ENCODE data around the gene RPS15.
"Not testable (repeated sequence)": the region's sequence is repeated elsewhere in the genome, so short reads cannot be mapped to it uniquely, and the experiment has no call there.

The RPS15 gene

DNA sequence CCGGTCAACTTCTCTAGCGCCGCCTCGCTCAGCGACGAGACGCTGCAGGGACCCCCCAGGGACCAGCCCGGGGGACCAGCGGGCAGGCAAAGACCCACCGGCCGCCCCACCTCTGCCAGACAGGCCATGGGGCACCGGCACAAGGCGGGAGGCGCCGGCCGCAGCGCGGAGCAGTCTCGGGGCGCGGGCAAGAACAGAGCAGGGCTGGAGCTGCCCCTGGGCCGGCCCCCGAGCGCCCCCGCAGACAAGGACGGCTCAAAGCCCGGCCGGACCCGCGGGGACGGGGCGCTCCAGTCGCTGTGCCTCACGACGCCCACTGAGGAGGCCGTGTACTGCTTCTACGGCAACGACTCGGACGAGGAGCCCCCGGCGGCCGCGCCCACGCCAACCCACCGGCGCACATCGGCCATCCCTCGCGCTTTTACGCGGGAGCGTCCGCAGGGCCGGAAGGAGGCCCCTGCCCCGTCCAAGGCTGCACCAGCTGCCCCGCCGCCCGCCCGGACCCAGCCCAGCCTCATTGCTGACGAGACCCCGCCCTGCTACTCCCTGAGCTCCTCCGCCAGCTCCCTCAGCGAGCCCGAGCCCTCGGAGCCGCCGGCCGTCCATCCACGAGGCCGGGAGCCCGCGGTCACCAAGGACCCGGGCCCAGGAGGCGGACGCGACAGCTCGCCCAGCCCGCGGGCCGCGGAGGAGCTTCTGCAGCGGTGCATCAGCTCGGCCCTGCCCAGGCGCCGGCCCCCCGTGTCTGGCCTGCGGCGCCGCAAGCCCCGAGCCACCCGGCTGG, 29.5 kb downstream of the RPS15 start:
- peak; percentile 55 for DNase-seq

DNA sequence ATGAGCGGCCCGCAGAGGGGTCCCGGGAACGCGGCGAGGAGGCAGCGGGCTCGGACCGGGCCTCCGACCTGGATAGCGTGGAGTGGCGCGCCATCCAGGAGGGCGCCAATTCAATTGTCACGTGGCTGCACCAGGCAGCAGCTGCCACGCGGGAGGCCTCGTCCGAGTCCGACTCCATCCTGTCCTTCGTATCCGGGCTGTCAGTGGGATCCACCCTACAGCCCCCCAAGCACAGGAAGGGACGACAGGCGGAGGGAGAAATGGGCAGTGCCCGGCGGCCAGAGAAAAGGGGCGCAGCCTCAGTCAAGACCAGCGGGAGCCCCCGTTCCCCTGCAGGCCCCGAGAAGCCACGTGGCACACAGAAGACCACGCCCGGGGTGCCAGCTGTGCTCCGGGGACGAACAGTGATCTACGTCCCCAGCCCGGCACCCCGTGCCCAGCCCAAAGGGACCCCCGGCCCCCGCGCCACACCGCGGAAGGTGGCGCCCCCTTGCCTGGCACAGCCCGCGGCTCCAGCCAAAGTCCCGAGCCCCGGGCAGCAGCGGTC, 30.2 kb downstream of the RPS15 start:
- peak; percentile 56 for DNase-seq

DNA sequence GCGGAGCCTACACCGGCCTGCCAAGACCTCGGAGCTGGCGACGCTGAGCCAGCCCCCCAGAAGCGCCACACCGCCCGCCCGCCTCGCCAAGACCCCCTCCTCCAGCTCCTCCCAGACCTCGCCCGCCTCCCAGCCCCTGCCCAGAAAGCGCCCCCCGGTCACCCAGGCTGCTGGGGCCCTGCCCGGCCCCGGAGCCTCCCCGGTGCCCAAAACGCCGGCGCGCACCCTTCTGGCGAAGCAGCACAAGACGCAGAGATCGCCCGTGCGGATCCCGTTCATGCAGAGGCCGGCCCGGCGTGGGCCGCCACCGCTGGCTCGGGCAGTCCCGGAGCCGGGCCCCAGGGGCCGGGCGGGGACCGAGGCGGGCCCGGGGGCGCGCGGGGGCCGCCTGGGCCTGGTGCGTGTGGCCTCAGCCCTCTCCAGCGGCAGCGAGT, 30.6 kb downstream of the RPS15 start:
- no peak for DNase-seq

DNA sequence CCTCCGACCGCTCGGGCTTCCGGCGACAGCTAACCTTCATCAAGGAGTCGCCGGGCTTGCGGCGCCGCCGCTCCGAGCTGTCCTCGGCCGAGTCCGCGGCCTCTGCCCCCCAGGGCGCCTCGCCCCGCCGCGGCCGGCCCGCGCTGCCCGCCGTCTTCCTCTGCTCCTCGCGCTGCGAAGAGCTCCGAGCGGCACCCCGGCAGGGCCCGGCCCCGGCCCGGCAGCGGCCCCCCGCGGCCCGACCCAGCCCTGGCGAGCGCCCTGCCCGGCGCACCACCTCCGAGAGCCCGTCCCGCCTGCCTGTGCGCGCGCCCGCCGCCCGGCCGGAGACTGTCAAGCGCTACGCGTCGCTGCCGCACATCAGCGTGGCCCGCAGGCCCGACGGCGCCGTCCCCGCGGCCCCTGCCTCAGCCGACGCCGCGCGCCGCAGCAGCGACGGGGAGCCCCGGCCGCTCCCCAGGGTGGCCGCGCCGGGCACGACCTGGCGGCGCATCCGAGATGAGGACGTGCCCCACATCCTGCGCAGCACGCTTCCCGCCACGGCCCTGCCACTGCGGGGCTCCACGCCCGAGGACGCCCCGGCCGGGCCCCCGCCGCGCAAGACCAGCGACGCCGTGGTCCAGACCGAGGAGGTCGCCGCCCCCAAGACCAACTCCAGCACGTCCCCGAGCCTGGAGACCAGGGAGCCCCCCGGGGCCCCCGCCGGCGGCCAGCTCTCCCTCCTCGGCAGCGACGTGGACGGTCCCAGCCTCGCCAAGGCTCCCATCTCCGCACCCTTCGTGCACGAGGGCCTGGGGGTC, 31.3 kb downstream of the RPS15 start:
- DNase-seq: no peak

DNA sequence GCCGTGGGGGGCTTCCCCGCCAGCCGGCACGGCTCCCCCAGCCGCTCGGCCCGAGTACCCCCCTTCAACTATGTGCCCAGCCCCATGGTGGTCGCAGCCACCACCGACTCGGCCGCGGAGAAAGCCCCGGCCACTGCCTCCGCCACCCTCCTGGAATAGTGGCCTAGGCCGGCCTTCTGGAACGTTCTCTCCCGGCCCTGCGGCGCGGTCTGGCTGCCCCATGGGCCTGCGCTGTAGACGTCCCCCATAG, 31.8 kb downstream of the RPS15 start:
- DNase-seq: no peak

DNA sequence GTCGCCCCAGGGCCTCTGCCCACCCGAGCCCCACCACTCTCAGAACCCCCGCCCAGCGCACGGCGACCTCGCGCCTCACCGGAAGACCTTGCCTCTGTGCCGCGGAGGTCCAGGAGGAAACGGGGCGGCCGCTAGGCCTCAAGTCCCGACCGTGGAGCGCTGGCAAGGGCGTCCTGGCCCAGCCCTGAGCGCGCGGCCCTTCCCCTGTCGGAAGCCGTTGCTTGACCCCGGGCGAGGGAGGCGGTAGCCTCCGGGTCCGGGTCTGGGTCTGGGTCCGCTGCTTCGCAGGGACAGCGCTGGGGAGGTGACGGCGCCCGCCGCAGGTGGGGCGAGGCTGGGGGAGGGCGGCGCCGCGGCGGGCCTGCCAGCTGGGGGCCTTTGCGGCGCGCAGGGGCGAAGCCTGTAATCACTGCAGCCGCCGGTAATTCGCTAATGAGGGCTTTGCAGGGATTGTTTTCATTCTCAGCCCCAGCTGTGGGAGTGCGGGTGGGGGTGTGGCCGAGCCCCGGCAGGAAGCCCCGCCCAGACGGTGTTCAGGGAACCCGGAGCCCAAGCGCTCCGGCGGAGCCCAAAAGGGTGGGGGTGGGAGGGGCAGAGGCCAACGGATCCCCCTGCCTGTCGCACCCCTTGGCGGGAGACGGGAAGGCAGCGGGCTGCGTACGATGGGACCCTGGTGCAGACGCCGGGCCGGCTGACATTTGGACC, 32.3 kb downstream of the RPS15 start:
- peak; percentile 63 for DNase-seq

DNA sequence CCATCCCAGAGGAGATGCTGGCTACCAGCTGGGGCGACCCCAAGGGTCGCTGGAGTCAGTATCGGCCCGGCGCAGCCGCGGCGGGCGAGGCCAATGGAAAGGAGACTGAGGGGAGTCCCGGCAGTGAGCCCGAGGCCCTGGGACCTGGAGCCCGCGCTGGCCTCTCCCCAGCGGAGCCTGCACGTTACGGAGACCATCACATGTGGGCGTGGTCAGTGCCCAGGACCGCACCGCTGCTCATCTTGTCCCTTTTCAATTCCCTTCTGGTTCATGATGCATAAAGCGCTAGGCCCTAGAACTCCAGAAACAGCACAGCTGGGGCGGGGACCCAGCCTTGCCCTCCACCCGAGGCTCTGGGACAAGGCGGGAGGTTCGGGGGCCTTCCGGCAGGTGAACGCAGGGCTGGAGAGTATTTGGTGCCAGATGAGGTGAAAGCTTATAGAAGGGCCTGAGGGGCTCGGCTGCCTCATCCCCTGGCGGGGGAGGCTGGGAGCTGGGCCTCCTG, 32.9 kb downstream of the RPS15 start:
- peak; percentile 64 for DNase-seq

DNA sequence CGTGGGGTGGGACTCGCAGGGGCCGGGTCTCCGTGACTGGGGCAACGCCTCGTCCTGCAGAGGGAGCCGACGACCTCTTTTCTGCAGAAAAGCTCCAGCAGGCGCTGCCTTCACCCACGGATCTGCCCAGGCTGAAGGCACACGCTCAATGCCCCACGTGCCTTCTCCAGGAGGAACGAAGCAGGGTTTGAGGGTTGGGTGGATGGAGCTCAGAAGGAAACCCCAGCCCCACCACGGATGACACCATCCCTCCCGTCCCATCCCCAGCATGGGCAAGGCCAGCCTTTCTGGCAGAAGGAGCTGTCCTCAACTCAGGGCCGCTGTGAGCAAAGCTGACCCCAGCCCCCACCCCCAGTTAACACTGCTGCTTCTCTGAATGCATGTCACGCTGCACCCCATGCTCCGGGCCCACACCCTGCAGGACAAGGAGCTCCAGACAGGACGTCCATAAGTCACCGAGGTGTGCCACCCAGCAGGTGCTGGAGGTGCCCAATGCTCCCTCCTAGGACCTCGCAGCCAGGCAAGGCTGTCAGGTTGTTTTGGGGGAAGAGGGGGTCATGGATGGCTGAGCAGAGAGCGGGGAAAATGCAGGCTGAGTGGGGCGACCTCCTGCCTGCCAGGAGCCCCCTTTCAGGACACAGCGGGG, 33.4 kb downstream of the RPS15 start:
- no peak for DNase-seq

DNA sequence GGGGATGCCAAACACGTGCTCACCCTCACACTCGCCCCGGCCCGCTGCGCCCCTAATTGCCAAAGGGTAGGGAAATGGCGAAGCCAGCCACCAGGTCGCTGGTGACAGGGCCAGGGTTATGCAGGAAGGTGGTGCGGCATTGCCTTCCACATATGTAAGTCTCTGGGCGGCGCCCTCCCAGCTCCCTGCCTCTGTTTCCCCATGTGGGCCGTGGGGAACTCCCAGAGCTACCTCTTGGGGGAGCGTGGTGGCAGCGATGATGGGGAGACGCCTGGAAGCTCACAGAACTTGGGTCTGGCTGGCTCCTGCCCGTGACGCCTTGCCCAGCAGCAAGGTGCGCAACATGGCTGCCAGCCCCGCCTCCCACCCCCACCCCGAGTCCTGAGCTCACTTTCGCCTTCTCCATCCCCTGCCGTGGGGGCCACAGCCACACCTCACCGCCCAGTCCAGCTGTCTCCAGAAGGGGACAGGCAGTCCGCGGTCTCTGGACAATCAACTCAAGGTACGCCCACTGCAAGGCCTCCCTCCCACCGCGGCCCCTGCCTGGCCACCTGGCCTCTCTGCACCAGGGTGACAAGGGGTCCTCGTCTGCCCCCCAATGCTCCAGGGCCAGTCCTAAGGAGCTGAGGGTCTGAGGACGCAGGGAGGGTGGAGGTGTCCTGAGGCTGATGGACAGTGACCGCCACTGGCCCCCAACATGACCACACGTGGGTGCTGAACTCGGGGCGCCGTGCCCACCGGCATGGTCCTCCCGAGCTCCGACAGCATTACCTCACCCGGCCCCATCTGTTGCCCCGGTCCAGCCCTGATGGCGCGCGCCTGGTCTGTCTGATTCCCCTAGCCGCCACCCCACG, 34.3 kb downstream of the RPS15 start:
- no peak for DNase-seq

DNA sequence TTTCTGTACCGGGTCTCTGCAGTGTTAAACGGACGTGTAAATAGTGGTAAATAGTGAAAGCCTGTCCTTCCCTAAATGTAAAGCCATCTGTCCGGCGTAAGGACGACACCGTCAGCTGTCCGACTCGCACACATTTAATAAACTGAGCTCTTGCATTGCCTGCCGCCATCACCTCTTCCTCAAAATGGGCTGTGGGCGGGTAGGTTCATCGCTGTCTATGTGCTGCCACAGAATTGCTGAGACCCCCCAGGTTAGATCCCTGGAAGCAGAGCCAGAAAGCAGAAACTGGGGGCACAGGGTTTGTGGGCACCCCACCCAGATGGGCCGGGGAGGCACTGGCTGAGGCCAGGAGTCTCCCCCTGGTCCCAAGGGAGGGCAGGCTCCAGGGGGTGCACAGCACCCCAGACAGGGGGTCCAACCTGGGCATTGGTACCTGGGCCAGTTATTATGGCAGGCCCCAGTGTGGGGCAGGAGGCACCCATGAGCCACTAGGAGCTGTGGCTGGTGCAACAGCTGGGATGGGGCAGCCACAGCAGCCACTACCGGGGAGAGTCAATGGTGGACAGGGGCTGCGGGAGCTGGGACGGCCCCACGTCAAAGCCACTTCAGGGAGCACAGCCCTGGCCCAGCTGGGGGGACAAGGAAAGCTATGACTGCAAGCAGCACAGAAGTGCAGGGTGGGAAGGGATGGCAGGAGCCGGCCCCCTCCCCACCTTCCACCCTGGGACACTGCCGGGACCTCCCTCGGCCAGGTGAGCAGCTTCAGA, 35.1 kb downstream of the RPS15 start:
- DNase-seq: no peak

DNA sequence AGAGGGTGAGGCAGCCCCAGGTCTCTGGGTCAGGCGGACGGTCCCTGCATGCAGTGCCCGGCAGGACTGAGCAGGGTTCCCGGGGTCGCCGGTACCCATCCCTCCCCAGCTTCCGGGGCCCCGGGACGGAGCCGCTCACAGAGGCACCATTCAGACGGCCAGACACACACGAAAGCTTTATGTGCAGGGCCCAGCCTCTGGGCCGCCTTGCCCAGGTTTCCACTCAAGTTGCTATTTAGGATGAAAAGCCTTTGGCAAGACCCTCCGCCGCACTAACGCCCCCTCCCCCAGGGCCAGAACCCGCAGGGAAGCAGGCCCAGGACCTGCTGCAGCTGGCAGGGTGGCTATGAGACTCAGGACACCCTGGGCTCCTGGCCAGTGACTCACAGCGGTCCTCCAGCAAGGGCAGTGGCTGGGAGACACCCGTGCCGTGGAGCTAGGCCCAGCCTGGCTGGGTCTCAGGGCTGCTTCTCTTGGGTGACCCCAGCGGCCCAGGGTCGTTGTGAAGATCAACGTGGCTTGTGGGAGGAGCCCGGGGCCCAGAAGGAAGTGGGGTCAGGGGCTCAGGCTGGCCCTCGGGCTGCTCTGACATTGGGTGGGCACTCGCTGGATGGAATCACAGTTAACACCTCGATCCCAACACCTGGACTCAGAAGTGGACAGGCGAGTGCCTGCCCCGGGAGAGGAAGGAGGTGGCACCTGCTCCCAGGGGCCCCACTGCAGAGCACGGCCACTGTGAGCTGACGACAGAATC, 36.0 kb downstream of the RPS15 start:
- no peak for DNase-seq

DNA sequence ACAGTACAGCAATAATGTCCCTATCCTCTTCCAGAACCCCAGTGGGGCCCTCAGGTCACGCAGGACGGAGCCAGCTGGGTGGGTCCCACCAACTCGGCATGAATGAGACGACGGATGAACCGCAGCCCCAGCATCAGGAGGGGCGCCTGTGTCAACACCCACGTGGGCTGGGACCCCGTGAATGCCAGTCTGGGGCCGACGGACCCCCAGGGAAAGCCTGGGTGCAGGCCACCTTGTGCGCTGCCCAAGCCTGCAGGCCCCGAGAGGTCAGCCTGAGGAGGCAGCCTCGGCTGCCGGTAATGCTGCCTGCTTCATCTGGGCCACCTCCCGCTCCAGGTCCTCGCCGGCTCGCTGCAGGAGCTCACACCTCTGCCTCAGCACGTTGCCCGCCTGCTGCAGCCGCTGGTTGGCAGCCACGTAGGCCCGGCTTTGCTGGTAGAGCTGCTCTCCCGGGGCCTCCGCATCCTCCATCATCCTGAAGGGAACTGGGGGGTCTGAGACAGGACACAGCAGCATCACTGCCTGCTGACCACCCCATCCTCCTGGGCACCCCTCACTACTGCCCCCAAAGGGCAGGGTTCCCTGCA, 36.7 kb downstream of the RPS15 start:
- DNase-seq: no peak

DNA sequence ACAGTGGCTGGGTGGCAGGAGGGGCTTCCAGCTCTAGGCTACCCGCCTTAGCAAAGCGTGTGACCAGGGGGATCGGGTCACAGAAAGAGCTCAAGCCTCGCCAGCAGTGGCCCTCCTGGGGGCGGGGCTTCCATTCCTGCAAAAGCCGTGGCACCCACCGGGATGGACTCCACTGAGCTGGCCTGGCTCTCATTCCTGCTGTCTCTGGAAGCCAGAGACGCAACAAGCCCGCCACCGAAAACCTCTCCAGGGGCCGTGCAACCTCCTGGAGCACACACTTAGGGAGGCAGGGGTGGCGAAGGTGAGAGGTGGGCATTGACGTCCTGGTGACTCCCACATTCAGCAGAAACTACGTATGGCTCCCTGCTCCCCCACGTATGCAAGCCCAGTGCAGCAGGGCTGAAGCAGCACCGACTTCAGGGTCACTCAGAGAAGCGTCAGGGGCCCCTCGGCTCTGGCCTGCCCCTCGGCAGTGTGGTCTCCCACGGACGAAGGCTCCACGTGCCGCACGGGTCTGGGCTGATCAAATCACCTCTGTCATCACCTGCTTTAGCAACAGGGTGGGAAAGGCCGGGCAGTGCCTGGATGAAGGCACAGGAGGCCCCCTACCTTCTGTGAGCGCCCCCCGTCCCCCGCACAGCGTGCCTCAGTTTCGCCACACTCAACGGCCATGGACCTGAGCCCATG, 37.7 kb downstream of the RPS15 start:
- no peak for DNase-seq

DNA sequence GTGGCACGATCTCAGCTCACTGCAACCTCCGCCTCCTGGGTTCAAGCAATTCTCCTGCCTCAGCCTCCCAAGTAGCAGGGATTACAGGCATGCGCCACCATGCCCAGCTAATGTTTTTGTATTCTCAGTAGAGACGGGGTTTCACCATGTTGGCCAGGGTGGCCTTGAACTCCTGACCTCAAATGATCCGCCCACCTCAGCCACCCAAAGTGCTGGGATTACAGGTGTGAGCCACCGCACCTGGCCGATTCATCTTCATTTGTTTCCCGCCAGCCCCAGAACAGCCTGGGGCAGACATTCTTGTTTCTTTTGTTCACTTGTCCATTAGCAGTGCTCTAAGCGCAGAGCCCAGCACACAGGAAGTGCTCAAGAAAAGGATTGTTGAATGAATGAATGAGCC, 38.9 kb downstream of the RPS15 start:
- not testable (repeated sequence) for DNase-seq

DNA sequence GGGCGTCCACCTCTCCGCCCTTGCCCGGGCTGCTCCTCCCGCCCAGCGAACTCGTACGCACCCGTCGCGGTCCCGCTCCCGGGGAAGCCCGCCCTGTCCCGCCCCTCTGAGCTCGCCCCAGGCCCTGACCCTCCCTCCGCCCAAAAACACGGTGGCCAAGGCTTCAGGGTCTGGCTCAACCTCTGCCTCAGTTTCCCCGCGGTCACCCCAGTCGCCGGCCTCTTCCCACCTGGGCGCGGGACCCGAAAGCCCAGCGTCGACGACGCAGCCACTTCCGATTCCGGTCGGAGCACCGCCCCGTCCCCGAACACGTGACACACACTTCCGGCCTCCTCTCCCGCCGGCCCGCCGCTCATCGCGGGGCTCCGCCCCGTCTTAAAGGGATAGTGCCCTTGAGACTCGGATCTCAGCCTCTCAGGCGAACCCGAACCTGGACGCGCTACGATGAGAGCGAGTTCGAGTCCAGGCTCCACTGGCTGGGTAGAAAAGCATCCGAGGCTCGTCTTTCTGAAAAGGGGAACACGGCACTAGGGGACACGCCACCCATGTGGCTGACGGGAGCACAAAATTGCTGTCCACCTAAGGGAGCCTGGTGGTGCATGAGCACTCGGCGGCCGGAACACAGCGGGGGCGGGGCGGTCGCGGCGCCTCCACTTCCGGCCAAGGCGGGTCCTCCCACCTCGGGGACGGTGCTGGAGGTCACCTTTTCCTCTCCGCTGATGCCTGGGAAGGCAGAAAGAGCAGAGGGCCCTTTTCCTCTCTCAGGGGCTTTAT, 40.9 kb downstream of the RPS15 start, which contains the start of gene C19orf25:
Gene C19orf25, minus strand, starts transcription at position 282 of the 774 bp plus-strand sequence. CDS start 312 bp downstream, outside the sequence.
- DNase-seq: peak; percentile 91

DNA sequence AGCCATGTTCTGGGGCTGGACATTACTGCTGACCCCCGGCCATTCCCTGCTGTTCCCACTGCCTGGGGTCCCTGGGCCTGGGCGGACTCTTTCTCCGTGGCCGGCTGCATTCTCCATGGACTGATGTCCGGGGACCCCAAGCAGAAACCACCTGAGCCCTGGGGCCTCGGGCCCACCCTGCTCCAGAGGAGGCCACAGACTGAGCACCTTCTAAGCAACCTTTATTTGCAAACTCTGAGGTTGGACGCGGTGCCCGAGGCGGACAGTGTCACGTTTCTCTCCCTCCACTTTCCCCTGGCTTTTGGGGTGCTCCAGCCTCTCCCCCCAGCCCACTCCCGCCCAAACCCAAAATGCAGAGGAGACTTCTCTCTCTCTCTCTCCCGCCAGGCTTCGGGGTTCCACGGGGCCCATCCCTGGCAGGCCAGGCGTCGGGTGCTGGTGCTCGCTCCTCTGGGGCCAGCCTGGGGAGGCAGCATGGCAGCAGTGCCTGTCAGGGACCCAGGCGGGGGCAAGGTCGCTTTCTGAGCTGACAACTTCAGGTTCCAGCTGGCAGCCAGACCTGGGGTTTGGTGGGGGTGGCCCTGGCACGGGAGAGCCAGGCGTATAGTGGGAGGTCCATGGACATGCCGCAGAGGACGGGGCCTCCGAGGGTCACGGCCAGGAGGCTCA, 43.2 kb downstream of the RPS15 start:
- DNase-seq: no peak

DNA sequence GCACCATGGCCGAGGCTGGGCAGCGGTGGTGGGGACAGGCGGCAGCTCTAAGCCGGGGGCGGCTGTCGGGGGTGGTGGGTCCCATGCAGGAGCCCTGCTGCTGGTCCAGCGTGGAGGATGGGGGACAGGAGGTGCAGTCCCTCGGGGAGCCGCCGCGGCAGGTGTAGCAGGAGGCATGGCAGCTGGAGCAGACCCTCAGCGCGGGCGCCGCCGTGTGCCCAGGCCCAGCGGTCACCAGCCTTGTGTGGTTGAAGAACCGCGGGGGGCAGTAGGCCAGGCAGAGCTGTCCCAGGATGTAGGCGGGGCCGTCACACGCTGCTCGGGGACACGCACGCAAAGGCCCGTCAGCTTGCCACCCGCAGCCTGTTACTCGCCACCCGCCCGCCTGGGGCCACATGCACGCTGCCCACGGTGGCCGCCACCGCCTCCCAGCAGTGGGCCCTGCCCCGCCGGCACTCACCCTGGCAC, 43.7 kb downstream of the RPS15 start:
- no peak for DNase-seq

Measured in right kidney (tissue), 1 donor.